HepG2 (cell line): ENCODE measurements around the gene SS18L1.

Source experiments
- CBX1 ChIP-seq: IDR thresholded peaks from one replicate; pipeline ENCODE4 v1.6.1; 2016; ENCODE audit warnings: antibody characterized with exemption, low read depth
- DPF2 ChIP-seq: sonication (generic); formaldehyde crosslinking; IDR thresholded peaks from 2 replicates; pipeline ENCODE4 v1.4.0; 2020; ENCODE audit warnings: mild to moderate bottlenecking, low read depth, missing genetic modification reagents, borderline replicate concordance
- MAX ChIP-seq: IDR thresholded peaks from 2 replicates; pipeline ENCODE4 v1.6.1; 2012; ENCODE audit warnings: inconsistent platforms
- MAZ ChIP-seq, 2 experiments: sonication (generic) in 1 of 2; formaldehyde crosslinking in 1 of 2; IDR thresholded peaks; 2 replicates each; pipeline versions ENCODE4 v1.5.0 to v1.6.1; 2012 to 2020; ENCODE audit warnings: low read depth in 2 of 2, mild to moderate bottlenecking in 2 of 2, borderline replicate concordance in 1 of 2, improper control_type of control experiment in 1 of 2, low read length in 1 of 2, missing genetic modification reagents in 1 of 2, moderate library complexity in 1 of 2
- POLR2AphosphoS5 ChIP-seq: IDR thresholded peaks from 2 replicates; pipeline ENCODE4 v1.6.1; 2012; ENCODE audit warnings: low read depth, low read length
- RELA ChIP-seq: sonication (generic); formaldehyde crosslinking; IDR thresholded peaks from 2 replicates; pipeline ENCODE4 v1.4.0; 2020; ENCODE audit warnings: missing genetic modification reagents
- SRY ChIP-seq: sonication (generic); formaldehyde crosslinking; IDR thresholded peaks from 2 replicates; pipeline ENCODE4 v1.8.0; 2022; ENCODE audit warnings: mild to moderate bottlenecking, missing genetic modification reagents
- ZBTB14 ChIP-seq: sonication (generic); formaldehyde crosslinking; IDR thresholded peaks from 2 replicates; pipeline ENCODE4 v1.4.0; 2020; ENCODE audit warnings: missing genetic modification reagents
- ZNF75D ChIP-seq: sonication (generic); formaldehyde crosslinking; IDR thresholded peaks from 2 replicates; pipeline ENCODE4 v1.8.1; 2023; ENCODE audit warnings: missing genetic modification reagents, mild to moderate bottlenecking, borderline replicate concordance
- TF ChIP-seq, protein P1 (sequence below): sonication (generic); formaldehyde crosslinking; IDR thresholded peaks from 2 replicates; pipeline ENCODE4 v1.5.0; 2020; ENCODE audit warnings: mild to moderate bottlenecking, missing genetic modification reagents, moderate library complexity

DNA sequence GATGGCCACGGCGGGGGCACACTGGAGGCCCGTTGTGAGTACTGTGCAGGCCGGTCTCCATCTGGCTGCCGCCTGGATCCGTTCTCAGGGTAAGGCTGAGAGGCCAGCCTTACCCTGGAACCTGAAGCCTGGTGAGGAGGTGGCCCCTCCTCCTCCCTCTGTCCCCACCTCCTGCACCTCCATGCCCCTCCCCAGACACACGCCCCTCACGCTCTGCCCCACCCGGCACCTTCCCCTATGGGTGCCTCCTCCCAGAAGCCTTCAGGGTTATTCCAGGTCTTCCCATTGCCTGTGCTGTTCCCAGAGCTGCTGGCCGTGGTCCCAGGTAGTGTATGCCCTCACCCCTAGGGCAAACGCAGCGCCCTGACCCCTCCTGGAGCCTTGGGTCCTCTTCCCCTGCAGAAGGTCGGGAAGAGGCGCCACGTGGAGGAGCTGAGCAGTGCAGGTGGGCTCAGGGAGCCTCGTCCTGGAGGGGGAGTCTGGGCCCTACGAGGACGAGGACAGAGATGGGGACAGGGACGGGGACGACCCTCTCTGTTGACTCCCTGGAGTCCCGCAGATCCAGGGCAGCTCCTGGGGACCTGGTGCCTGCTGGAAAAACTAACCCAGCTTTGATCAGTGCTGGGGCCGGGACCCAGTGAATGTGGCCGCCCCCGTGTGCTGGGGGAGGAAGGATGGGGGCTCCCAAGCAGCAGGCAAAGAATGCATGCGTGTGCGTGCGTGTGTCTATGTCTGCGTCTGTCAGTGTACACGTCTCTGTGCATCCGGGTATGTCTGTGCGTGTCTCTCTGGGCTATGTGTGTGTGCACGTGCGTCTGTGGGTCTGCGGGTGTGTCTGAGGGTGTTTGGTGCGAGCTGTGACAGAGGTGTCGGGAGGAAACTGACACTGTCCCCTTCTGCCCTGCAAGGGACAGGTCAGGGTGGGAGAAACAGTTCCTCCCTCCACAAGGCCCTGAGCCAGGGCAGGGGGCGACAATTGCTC lies 84.7 kb downstream of the SS18L1 start:
- no peak for TF ChIP-seq ZBTB14
- TF ChIP-seq CBX1 = no peak
- no peak for TF ChIP-seq POLR2AphosphoS5
- TF ChIP-seq RELA (CRISPR knock-in tag) = no peak
- TF ChIP-seq SRY (CRISPR knock-in tag) = no peak
- no peak for TF ChIP-seq MAZ (IDR thresholded peaks at IDR 0.05; ENCODE audit: borderline replicate concordance, low read depth, low read length)
- 0 out of 2 replicates have a peak, but pooled peaks have one; percentile 61 for TF ChIP-seq MAZ (CRISPR knock-in tag; IDR thresholded peaks at IDR 0.05; ENCODE audit: low read depth)
- no peak for TF ChIP-seq ZNF75D (CRISPR knock-in tag)
- TF ChIP-seq, protein P1, sequence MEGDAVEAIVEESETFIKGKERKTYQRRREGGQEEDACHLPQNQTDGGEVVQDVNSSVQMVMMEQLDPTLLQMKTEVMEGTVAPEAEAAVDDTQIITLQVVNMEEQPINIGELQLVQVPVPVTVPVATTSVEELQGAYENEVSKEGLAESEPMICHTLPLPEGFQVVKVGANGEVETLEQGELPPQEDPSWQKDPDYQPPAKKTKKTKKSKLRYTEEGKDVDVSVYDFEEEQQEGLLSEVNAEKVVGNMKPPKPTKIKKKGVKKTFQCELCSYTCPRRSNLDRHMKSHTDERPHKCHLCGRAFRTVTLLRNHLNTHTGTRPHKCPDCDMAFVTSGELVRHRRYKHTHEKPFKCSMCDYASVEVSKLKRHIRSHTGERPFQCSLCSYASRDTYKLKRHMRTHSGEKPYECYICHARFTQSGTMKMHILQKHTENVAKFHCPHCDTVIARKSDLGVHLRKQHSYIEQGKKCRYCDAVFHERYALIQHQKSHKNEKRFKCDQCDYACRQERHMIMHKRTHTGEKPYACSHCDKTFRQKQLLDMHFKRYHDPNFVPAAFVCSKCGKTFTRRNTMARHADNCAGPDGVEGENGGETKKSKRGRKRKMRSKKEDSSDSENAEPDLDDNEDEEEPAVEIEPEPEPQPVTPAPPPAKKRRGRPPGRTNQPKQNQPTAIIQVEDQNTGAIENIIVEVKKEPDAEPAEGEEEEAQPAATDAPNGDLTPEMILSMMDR (CRISPR knock-in tag) = no peak
- peak; percentile 86 for TF ChIP-seq MAX
- TF ChIP-seq DPF2 (CRISPR knock-in tag) = no peak
